Kasumi-1 (cell line): ENCODE measurements around the gene LRTM2.
"Not testable (repeated sequence)": the region's sequence is repeated elsewhere in the genome, so short reads cannot be mapped to it uniquely, and the experiment has no call there.

Experiments used
- DNase-seq, 2 experiments: peaks; one replicate each; lab custom pipeline; 2025; lab: John Stamatoyannopoulos, UW

Gene LRTM2

DNA sequence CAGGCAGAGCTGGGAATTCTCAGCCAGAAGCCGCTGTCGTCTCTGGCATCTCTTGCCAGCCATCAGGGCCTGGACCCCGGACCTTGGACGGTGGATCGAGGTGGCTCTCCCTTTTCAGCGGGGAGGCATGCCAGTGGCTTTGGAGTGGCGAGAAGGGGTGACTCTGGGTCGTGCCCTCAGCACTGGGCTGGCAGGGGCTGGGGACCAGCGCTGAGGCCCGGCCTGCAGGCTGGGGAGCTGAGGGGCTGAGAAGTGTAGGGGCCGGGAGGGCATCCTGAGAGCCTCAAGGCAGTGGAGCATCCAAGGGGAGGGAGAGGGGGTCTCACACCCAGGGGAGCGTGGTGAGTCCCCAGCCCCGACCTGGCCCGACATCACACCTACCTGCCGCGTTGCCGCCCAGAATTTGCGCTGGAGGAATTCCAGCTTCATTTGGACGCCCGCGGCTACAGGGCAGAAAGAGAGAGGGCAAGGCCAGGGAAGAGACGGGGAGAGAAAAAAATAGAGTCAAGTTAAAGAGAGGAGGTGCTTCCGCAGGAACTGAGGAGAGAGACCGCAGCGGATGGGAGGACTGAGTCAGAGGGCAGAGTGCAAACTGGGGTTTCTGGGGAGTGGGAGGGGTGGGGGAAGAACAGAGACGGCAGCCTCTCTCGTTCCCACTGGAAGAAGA, 9.0 kb upstream of the LRTM2 start:
- peak; percentile 64 to 66 for DNase-seq

DNA sequence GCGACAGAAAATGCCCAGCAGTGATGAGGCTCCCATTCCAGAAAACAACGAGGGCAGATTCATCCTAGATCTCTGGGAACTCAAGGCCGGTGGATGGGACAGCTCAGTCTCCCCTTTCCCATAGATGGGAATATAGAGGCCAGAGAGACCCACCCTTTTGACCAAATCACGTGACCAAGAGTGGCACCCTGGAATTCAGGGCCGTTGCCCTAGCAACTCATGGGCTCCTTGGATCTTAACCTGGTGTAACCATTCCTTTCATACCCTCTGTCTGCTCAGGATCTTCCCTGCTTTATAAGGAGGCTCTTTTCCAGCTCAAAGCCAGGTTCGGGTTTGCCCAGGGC, 8.4 kb upstream of the LRTM2 start:
- no peak for DNase-seq

DNA sequence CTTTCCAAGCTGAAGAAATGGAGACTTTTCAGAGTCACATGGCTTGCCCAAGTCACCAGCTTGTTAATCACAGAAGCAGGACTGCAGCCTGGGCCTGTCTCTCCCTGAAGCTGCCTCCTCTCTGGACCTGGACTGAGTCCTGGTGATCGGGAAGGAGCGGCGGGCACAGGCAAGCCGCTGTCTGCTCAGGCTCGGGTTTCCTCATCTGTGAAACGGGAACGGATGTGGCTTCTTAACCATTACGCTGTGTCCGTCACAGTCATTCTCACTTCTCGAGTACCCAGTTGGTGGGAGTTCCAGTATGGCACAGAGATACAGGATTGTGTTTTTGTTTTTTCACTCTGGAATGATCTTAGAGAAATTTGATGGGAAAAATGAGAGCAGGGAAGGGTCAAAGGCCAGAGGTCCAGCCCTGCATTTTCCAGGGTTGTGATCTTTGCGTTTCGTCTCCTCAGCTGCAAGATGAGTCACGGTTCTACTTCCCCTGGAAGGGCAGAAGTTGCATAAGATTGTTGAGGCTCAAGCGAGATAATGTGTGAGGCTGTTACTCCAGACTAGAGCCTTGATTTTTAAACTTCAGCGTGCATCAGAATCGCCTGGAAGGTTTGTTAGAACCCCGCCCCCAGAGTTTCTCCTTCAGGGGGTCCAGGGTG, 7.6 kb upstream of the LRTM2 start:
- peak; percentile 60 to 66 for DNase-seq

DNA sequence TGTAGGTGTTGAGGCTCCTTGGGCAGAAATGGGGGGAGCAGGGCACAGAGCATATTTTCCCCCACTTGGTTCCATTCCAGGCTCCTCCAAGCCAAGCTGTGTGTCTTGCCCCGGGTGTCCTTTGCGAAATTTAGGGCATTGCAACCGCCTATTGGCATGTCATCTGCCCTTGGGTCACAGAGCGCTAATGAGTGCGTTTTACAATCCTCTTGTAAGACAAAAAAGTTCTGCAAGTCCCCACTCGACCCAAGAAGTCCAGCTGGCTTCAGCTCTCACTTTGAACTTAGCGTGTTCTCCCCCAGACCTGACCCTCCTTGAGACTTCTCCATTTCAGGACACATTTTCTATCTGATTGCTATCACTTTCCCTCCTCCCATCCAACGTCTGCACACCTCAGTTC, 6.1 kb upstream of the LRTM2 start:
- DNase-seq, result no peak

DNA sequence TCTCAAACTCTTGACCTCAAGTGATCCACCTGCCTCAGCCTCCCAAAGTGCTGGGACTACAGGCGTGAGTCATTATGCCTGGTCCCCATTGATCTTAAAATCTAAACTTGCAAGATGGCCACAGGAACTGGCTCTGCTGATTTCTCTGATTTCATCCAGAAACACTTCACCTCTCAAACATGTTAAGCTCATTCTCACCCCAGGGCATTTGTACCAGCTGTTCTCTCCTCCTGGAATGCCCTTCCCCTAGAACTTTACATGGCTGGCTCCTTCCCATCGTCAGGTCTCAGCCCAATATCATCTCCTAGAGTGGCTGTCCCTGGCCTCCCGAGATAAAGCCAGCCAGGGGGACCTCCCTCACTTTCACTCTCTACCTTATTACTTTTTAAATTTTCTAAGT, 5.3 kb upstream of the LRTM2 start:
- DNase-seq, result no peak

DNA sequence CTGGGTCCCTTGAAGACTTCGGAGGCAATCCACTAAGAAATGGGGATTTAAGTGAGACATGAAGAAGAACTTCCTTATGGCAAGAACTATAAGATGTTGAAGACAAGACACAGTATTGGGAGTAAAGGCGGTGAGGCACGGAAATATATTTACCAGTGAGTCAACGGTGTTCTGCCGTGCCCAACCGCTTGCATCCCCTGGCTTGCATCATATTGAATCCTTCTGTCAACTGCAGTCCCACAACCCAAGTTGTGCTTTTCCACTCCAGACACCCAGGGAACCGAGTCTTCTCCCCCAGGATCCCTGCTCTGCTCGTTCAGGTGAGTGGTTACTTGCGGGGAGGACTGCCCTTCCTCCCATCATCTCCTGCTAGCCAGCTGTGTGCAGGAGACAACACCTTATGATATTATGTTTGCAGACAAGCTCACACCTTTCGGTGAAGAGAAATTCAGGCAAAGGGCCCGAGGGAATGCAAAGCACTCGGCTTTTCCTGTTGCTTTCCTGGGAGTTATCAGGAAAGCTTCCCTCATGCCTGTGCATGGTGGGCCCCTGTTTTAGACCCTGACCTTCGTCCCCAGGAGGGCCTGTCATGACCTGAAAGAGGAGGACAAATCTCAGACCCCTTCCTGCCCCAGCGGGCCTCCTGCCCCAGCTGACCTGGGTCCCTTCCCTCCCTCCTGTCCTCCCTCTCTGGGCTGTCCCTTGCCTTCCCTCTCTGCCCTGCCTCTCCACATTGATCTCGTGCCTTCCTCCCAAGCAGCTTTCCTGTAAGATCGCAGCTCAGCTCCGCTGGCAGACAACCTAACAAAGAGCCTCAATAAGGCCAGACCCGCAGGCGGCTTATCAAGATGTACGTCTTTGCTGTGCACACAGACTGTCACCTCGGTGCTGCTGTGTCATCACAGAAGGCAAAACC, 4.3 kb upstream of the LRTM2 start:
- DNase-seq, result no peak

DNA sequence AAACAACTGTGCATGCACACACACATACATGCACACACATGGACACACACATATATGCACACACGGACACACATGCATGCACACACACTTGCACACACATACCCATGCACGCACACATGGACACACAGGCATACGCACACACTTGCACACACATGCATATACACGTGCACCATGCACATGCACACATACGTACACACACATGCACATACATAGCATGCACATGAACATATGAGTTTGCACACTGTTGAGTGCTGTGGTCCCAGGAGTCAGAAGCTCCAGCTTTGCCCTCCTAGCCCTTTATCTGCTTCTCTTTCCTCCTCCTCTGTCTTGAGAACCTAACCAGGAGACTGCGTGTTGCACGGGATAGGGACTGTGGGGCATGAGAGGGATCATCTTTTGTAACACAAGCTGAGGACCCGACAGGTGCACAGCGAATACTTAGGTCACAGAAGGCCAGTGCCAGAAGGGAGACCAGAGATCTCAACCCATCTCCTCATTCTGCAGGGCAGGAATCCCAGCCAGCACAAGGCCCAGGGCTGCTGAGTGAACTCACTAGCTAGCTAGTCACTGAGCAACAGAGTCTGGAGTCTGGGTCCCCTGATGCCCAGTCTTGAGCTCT, 3.5 kb upstream of the LRTM2 start:
- no peak for DNase-seq

DNA sequence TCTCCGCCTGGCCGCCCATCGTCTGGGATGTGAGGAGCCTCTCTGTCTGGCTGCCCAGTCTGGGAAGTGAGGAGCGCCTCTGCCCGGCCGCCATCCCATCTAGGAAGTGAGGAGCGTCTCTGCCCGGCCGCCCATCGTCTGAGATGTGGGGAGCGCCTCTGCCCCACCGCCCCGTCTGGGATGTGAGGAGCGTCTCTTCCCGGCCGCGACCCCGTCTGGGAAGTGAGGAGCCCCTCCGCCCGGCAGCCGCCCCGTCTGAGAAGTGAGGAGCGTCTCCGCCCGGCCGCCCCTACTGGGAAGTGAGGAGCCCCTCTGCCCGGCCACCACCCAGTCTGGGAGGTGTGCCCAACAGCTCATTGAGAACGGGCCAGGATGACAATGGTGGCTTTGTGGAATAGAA, 2.4 kb upstream of the LRTM2 start:
- not testable (repeated sequence) for DNase-seq

DNA sequence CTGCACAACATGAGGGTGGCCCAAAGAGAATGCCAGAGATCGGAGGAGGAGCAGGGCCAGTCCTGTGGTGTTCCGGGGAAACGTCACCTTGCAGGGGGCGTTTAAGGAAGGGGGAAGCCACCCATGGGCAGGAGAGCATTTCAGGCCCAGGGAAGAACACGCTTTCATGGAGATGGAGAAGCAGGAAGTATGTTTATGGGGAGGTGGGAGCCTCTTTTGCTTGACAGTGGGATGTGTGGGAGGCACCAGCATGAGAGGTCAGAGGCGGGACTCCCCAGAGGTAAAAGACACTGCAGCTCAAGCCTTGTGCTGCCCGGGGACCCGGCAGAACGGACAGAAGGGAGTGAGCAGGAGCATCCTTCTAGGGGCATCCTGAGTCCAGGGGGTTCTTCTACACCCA, 1.3 kb upstream of the LRTM2 start:
- DNase-seq, result no peak

DNA sequence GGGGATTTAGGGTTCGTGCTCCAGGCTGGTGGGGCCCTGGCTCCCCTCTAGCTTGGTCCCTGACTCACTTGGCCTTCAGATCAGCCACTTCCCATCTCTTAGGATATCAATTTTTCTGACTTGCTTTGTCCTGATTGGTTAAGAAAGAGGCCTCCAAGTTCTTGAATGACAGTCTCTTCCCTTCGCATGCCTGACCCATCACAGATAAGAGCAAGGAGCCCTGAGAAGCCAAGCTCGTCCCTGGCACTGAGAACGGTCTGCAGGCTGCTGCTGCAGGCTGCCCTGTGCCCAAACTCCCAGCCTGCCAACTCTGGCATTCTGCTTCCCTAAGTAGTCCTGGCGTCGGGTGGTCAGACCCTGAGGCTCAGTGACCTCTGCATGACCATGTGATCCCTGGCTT, 794 bp upstream of the LRTM2 start:
- DNase-seq, result no peak

DNA sequence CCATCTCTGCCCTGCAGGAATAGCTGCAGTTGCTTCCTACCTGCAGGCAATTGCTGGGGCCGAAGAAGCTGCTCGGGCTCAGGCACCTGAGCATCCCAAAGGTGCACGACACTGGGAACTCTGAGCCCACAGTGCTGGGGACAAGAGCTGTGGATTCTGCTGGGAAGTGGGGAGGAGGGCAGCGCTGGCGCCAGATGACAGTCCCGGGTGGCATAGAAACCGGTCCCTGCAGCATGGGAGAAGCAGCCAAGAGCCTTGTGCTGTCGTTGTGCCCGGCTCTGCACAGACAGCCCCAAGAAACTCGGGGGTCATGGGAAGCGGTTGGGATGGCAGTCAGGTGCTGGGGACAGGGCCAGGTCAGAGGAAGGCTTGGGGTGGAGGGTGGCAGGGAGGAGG, 529 bp downstream of the LRTM2 start:
- DNase-seq, result no peak

DNA sequence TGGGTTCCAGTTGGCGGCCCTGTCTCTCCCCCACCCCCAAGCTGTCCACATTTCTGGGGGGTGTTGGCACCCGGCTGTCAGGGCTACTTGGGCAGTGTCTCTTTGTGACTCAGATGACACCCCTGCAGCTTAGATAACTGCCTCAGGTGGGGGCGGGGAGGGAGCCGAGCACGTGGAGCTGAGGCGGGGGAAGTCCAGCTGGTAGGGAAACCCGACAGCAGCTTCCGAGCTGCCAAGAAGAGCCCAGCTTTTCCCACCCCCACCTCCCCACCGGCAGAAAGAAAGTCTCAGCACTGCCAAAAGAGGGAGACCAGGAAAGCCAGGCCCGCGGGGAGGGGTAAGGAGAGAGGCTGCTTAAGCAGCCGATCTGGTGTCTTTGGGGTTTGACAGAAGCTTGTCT, 1.4 kb downstream of the LRTM2 start:
- no peak for DNase-seq

DNA sequence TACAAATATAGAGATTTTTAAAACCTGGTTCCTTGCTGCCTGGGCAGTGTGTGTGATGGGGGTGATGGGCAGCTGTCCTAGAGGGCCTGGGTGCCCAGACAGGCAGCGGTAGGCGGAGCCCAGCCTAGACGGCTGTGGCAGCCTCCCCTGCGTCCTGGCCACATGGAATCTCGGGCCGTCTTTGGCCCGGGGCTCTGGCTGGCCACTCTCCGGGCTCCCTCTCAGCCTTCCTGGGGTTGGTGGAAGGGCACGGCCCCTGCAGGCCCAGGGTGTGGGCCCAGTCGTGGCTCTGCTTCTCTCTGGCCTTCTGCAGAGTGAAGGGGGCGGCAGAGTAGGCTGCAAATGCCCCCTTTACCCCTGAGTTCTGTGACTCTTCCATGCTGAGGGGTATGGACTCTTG, 2.3 kb downstream of the LRTM2 start:
- DNase-seq, result no peak

DNA sequence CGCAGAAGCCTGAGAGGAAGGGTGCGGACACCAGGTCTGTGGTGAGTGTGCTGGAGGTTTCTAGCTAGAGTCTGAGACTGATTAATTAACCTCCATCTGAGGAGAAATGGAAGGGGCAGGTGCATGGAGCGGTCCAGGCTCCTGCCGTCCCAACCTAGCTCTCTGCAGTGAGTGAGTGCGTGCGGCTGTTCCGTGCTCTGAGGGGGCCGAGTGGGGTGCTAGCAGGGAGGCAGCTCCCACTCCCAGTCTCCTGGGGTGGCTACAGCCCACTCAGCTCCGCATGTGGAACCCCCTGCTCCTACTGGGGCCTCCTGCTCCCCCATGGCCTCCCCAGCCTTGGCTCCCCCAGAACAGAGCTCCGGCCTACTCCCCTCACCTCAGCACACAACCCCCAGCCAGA, 2.9 kb downstream of the LRTM2 start:
- DNase-seq, result no peak

DNA sequence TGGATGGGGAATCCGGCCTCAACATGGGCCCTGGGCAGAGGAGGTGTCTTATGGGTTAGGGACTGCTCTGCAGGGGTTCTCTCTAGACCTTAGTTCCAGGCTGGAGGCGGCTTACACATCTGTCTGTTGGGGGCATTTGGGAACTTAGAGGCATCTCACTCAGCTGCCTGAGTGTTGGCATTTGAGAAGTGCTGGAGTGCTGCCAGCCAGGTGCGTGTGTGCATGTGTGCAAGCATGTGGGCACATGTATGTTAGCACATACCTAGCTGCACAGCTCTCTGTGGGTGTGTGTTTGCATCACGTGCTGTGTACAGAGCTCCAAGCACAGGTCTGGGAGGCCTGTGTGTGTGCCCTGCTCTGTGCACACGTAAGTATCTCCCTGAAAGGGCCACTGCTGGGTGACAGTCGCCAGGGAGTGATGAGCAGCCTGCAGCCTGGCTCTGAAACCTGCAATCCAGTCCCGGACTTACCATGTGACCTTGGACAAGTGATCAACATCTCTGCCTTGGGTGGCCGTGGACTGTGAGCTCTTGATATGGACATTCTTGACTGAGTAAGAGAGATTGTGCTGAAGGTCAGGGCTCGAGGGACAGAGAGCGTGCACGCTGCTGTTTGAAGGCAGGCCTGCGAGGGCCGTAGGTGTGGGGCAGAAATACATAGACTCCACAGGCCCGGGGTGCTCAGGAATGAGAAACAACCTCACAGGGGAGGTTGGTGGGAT, 5.2 kb downstream of the LRTM2 start:
- DNase-seq, result no peak

DNA sequence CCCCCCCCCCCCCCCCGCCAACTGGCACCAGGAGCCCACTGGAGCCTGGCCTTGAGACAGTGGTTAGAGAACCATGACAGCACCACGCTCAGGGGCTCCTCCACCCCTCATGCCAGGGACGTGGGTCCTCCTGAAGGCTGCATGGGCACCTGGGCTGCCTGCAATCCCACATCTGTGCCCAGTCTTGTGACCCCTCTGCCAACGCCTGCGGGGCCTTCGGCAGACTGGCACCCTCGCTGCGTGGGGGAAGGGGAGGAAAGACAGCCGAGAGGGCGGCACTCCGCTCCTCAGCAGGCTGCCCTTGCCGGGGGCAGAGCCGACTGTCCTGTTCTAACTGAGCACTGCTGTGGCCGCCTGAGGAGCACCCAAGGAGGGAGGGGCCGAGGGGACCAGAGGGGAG, 6.0 kb downstream of the LRTM2 start:
- DNase-seq, result no peak

DNA sequence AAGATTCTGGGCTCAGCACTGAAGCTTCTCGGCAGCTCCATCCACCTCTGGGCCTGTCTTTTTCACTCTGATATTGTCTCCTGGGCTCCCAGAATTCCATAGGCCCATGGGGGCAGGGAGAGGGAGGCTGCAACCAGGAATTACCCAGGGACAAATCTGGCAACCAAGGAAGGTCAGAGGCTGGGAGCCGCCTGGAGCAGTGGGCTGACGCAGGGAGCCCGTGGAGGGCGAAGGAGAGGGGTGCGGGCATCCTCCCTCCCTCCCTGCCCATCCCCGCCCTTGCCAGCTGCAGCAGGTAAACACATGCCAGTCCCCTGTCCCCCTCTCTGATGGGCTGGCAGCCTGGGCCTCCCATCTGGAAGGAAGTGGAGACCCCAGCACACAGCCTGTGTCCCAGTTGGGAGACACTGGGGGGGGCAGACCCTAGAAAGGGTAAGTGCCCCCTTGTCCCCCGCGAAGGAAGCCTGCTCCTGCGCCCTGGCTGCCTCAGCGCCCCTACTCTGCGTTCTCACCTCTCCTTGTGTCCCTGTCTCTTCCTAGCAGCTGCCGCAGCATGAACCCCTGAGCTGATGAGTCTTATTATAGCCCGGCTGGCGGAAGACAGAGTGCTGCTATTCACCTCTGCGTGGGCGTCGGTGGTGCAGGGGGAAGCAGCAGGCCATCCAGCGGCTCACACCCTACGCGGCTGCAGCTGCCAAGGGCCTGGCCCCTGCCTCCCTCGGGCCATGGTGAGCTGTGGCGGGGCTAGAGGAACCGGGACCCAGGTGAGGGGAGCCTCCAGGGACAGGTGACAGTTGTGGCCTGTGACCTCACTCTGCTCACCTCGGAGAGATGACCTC, 6.7 kb downstream of the LRTM2 start:
- peak; percentile 5 to 11 for DNase-seq

DNA sequence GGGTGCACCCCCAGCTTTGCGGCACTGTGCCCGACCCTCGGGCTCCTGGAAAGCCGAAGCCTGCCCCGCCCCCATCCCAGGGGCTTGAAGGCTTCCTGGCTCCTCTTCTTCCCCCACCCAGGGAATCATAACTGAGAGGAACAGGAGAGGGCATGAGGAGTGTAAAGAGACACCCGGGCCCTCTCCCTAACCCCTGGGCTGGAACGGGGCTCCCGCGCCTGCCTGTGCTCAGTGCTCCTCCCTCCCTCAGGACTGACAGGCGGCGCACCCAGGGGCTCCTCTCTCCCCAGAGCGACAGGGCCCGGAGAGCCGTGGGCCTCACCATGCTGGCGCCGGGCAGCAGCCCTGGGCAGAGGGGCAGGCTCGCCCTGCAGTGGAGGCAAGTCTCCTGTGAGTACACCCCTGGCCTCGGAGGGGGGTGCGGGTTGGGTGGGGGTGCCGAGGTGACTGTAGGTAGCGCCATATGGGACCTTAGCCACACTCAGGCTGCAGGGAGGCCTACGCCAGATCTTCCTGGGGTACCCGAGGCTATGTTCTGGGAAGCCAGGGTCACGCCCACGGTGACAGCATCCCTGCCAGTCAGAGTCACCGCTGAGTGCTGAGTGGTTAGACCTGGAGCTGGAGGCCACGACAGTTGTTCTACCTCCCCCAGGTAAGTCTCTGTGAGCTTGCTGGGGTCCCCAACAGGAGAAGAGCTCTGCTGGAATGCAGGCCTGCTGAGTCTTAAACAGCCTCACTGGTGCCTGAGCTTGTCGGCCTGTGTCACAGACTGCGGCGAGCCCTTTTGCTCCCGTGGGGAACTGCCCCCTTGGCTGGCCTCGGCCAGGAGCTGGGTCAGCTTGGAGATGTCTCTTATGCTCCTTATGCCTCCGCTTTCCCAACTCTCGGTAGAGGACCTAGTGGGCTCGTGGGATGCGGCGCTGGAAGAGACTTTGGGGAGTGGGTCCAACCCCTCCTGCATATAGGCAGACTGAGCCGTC, 7.8 kb downstream of the LRTM2 start:
- DNase-seq, result no peak

DNA sequence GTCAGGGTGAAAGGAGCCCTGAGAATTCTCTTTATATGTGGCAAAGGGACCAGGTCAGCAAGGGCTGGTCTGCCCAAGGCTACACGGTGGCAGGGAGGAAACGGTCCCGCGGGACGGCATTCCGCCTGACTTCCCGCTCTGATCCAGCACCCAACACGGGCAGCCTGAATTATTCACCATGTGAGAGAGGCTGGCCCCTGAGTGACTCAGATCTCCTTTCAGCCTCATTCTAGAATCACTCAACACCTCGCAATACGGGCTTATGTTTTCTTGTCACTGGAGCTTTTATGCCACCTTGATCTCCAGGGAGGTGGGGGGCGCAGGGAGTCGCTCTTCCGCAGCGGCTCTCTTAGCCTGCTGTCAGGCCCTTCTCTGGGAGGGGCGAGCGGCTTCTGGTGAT, 8.5 kb downstream of the LRTM2 start:
- no peak for DNase-seq

DNA sequence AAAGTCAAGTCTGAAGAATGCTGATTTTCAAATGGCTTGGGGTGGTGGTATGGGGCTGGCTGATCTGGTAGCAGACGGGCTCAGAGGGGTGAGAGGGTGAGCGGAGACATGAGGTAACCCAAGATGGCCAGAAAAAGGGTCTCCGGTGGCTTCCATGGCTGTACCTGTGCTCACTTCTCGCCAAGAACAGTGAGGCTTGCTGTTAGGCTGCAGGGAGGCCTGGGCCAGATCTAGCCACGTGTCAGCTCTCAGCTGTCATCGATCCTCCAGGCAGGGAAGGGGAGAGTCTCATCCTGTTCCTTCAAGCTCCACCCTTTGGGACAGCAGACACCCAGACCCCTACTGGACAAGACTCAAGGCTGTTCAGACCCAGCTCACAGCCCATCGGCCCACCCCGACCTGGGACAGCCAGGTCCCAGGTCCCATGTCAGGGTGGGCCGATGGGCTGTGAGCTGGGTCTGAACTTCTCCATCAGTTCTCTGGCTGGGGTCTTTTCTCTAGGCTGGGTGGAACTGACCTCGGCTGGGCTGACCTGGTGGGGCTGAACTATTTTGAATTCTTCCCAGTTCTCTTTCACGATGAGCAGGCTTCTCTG, 9.0 kb downstream of the LRTM2 start:
- DNase-seq, result no peak
